ENCODE results near the gene PFAS. TPM values are rescaled to one million over a fixed set of nuclear protein-coding genes. Genes with fewer than 3 reads are reported as not detected.

The PFAS gene
- polyA plus RNA-seq, 1 donor from 2014 or later, result 11.7 TPM

GRCh38 chr17:8264320-8264719 is 15.2 kb downstream of the PFAS start:
- Histone ChIP-seq H4K20me1 (ENCODE audit: insufficient read depth) (no peaks in the 10 kb centered on the region), H2AFZ (ENCODE audit: low read depth, low read length) (no peak overlapping the region), H3K79me2 (replicated peaks; ENCODE audit: insufficient read depth, low read length) (no peaks in the 10 kb centered on the region), H3K36me3 (ENCODE audit: insufficient read depth, low read length) (no peaks in the 10 kb centered on the region), H3F3A (ENCODE audit: insufficient read depth, low read length, poor library complexity, severe bottlenecking) (no peaks in the 10 kb centered on the region), H3K27me3 (ENCODE audit: insufficient read depth, low read depth, low read length) (no peaks in the 10 kb centered on the region), H3K27ac (ENCODE audit: low read length) (no peak overlapping the region), H3K4me2 (ENCODE audit: low read length) (no peak overlapping the region), H3K9ac (ENCODE audit: low read length) (no peak overlapping the region), H3K9me2 (ENCODE audit: insufficient read depth, low read length) (no peaks in the 10 kb centered on the region), H3K4me3 (ENCODE audit: low read length) (no peak overlapping the region), H3K9me3 (ENCODE audit: low read length) (no peaks in the 10 kb centered on the region)
- no peak for TF ChIP-seq REST (IDR thresholded peaks at IDR 0.05; ENCODE audit: borderline replicate concordance)
- TF ChIP-seq POLR2AphosphoS5 (IDR thresholded peaks at IDR 0.05), result no peak
- TF ChIP-seq EP300 (conservative IDR thresholded peaks at IDR 0.05; ENCODE audit: poor library complexity, severe bottlenecking), result no peak
- no peak for TF ChIP-seq EZH2 (IDR thresholded peaks at IDR 0.05; ENCODE audit: borderline replicate concordance, insufficient read depth, low read length, poor library complexity, severe bottlenecking)
- TF ChIP-seq SMC3 (conservative IDR thresholded peaks at IDR 0.05; ENCODE audit: poor library complexity), result no peak
- TF ChIP-seq TAF1 (IDR thresholded peaks at IDR 0.05; ENCODE audit: low read depth), result no peak
- no peak for TF ChIP-seq MXI1 (conservative IDR thresholded peaks at IDR 0.05; ENCODE audit: poor library complexity, severe bottlenecking)
- no peak for TF ChIP-seq RAD21 (conservative IDR thresholded peaks at IDR 0.05)
- no peak for TF ChIP-seq CTCF (IDR thresholded peaks at IDR 0.05; ENCODE audit: poor library complexity, severe bottlenecking)

- Histone ChIP-seq H3K4me3 (ENCODE audit: low read length) (no peak overlapping the region), H2AFZ (ENCODE audit: low read depth, low read length) (no peak overlapping the region), H3K27me3 (ENCODE audit: insufficient read depth, low read depth, low read length) (no peaks in the 10 kb centered on the region), H3K79me2 (replicated peaks; ENCODE audit: insufficient read depth, low read length) (no peaks in the 10 kb centered on the region), H3K4me2 (ENCODE audit: low read length) (no peak overlapping the region), H3K9me2 (ENCODE audit: insufficient read depth, low read length) (no peaks in the 10 kb centered on the region), H3K27ac (ENCODE audit: low read length) (no peak overlapping the region), H3K9ac (ENCODE audit: low read length) (no peak overlapping the region), H4K20me1 (ENCODE audit: insufficient read depth) (no peaks in the 10 kb centered on the region), H3F3A (ENCODE audit: insufficient read depth, low read length, poor library complexity, severe bottlenecking) (no peaks in the 10 kb centered on the region), H3K36me3 (ENCODE audit: insufficient read depth, low read length) (no peaks in the 10 kb centered on the region), H3K9me3 (ENCODE audit: low read length) (no peaks in the 10 kb centered on the region)
- TF ChIP-seq REST (IDR thresholded peaks at IDR 0.05; ENCODE audit: borderline replicate concordance) (no peak), TAF1 (IDR thresholded peaks at IDR 0.05; ENCODE audit: low read depth) (no peak), EP300 (conservative IDR thresholded peaks at IDR 0.05; ENCODE audit: poor library complexity, severe bottlenecking) (no peak), CTCF (IDR thresholded peaks at IDR 0.05; ENCODE audit: poor library complexity, severe bottlenecking) (no peak), POLR2AphosphoS5 (IDR thresholded peaks at IDR 0.05) (no peak), RAD21 (conservative IDR thresholded peaks at IDR 0.05) (no peak), MXI1 (conservative IDR thresholded peaks at IDR 0.05; ENCODE audit: poor library complexity, severe bottlenecking) (no peak), SMC3 (conservative IDR thresholded peaks at IDR 0.05; ENCODE audit: poor library complexity) (no peak), EZH2 (IDR thresholded peaks at IDR 0.05; ENCODE audit: borderline replicate concordance, insufficient read depth, low read length, poor library complexity, severe bottlenecking) (no peak)
Observed at GRCh38 chr17:8264836-8265542, 15.9 kb downstream of the PFAS start.
